ENCODE measurements around the gene JPH3.

- TF ChIP-seq CTCF (IDR thresholded peaks at IDR 0.05; ENCODE audit: poor library complexity), result no peak
- TF ChIP-seq EZH2phosphoT487 (IDR thresholded peaks at IDR 0.05; ENCODE audit: low read depth, severe bottlenecking, unreplicated experiment), result no peak
- no peak for TF ChIP-seq EZH2 (IDR thresholded peaks at IDR 0.05; ENCODE audit: borderline replicate concordance)
These were observed 125.0 kb downstream of the JPH3 start for GRCh38 chr16:87727346-87727745.
